ENCODE results near the gene CDRT15. TPM values are rescaled to one million over a fixed set of nuclear protein-coding genes. Genes with fewer than 3 reads are reported as not detected.
A peak's percentile ranks its signal among the peaks of the same experiment; 100 is the strongest.

The CDRT15 gene
- total and polyA plus RNA-seq, 4 donors: not detected

DNA sequence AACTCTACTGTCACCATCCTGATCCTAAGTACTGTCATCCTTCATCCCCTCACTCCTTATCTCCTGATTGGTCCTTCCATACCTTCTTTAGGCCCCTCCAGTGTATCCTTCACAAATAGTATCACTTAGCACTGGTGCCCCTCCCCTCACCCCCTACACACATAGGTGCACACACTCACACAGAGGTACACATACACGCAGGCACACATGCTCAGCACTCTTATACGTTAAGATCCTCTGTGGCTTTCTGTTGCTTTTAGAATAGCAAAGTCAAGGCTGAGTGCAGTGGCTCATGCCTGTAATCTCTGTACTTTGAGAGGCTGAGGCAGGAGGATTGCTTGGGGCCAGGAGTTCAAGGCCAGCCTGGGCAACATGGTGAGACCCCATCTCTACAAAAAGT is 32.1 kb downstream of the CDRT15 start:
- intact Hi-C loops (cut with DNase I): no loop called here
- ATAC-seq (ENCODE audit: low FRiP score) (no peak), DNase-seq (no peak)
- H3K36me3 ChIP-seq (ENCODE audit: control insufficient read depth in 1 of 2, insufficient read depth in 2 of 2, low read length in 1 of 2): peaks cover 0 to 7% of the 10 kb centered on the region in 2 donors
- H3K27me3 ChIP-seq (ENCODE audit: control insufficient read depth in 1 of 2, insufficient read depth in 2 of 2, low read length in 1 of 2): no peaks in the 10 kb centered on the region
- 90 to 93% methylated on average over 2 of the region's 2 CpGs for WGBS, 2 donors
- H3K9me3 ChIP-seq (ENCODE audit: control insufficient read depth, low read length): no peaks in the 10 kb centered on the region
- H3K27ac ChIP-seq (ENCODE audit: low read depth in 1 of 2, low read length in 2 of 2): no peak overlapping the region
- H3K4me1 ChIP-seq (ENCODE audit: control insufficient read depth in 1 of 2, insufficient read depth in 2 of 2, low read length in 2 of 2): no peaks in the 10 kb centered on the region
- H3K4me3 ChIP-seq (ENCODE audit: low read length in 2 of 2): no peak overlapping the region

DNA sequence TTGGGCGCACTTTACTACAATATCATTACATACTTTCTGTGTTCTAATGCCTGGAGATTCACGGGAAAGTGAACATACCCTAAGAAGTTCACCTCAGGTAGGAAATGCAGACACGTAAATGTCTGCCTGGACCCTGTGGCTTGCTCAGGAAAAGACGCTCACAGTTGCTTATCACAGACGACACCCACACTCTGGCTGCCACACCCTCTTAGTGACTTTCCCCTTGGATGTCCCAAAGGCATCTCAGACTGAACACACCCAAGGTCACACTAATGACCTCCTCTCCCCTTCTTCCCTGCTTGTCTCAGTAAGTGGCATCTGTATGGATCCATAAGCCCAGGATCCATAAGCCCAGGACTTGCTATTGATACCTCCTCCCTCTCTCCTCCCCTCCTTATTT is 32.6 kb downstream of the CDRT15 start:
- ATAC-seq (ENCODE audit: low FRiP score): no peak
- Histone ChIP-seq H3K27ac (ENCODE audit: low read depth in 1 of 2, low read length in 2 of 2) (no peak overlapping the region), H3K9me3 (ENCODE audit: control insufficient read depth, low read length) (no peaks in the 10 kb centered on the region), H3K36me3 (ENCODE audit: control insufficient read depth in 1 of 2, insufficient read depth in 2 of 2, low read length in 1 of 2) (peaks cover 0 to 7% of the 10 kb centered on the region in 2 donors), H3K4me1 (ENCODE audit: control insufficient read depth in 1 of 2, insufficient read depth in 2 of 2, low read length in 2 of 2) (no peaks in the 10 kb centered on the region), H3K4me3 (ENCODE audit: low read length in 2 of 2) (no peak overlapping the region), H3K27me3 (ENCODE audit: control insufficient read depth in 1 of 2, insufficient read depth in 2 of 2, low read length in 1 of 2) (no peaks in the 10 kb centered on the region)
- no peak for DNase-seq
- WGBS, 2 donors: 77 to 87% methylated on average over 5 of the region's 5 CpGs
- intact Hi-C loops (cut with DNase I): no loop called here

DNA sequence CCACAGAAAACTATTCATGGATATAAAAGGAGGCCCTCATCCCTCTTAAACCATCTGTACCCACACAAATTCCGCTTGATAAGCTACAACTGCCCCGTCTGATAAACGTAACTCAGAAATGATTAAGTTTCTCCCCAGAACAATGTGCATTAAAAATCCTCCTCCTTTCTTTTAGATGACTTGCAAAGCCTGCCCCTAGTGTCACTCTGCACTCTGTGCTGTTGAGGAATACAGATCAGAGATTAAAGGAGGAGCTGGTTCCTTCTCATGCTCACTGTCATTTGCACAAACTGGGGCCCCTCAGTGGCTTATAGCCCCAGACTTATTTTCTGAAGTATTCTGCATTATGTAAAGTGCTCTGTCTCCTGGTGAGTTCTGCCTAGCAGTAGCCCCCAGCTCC is 33.3 kb downstream of the CDRT15 start:
- Histone ChIP-seq H3K9me3 (ENCODE audit: control insufficient read depth, low read length) (no peaks in the 10 kb centered on the region), H3K4me3 (ENCODE audit: low read length in 2 of 2) (no peak overlapping the region), H3K27ac (ENCODE audit: low read depth in 1 of 2, low read length in 2 of 2) (no peak overlapping the region), H3K36me3 (ENCODE audit: control insufficient read depth in 1 of 2, insufficient read depth in 2 of 2, low read length in 1 of 2) (peaks cover 0 to 7% of the 10 kb centered on the region in 2 donors), H3K27me3 (ENCODE audit: control insufficient read depth in 1 of 2, insufficient read depth in 2 of 2, low read length in 1 of 2) (no peaks in the 10 kb centered on the region), H3K4me1 (ENCODE audit: control insufficient read depth in 1 of 2, insufficient read depth in 2 of 2, low read length in 2 of 2) (no peaks in the 10 kb centered on the region)
- WGBS, 2 donors: 87% methylated on average over 3 of the region's 3 CpGs
- intact Hi-C loops (cut with DNase I): no loop called here
- ATAC-seq (ENCODE audit: low FRiP score) (no peak), DNase-seq (no peak)

DNA sequence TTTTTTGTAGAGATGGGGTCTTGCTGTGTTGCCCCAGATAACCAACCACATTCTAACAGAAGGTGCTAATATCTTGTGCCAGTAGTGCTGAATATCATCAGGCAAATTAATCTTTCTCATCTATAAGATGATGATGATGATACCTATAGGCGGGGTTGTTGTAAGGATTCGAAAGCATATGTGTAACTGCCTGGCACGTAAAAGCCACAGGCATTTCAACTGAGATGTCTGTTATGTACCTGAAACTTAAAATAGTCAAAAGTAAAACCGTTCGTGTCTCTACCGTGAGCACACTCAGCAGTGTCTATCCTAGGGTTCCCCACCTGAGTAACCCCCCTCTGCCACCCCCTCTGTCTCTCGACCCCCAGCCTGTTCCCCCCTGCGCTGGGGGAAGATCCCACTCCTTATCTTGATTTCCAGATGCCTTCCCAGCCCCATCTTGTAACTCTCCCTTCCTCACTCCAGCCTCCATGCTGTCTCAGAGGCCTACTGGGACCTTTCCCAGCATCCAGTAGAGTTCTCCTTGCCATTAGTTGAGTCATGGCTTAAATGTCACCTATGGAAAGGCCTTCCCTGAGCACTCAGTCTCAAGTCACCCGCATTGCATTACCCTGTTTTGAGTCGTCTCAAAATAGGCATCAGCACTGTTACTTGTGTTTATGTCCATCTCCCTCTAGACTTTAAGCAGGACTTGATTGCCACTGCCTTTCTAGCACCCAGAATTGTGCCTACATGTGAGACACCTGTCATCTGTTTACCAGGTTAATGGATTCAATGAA is 34.1 kb downstream of the CDRT15 start:
- Histone ChIP-seq H3K36me3 (ENCODE audit: control insufficient read depth in 1 of 2, insufficient read depth in 2 of 2, low read length in 1 of 2) (peaks cover 0 to 6% of the 10 kb centered on the region in 2 donors), H3K4me3 (ENCODE audit: low read length in 2 of 2) (no peak overlapping the region), H3K27ac (ENCODE audit: low read depth in 1 of 2, low read length in 2 of 2) (no peak overlapping the region), H3K27me3 (ENCODE audit: control insufficient read depth in 1 of 2, insufficient read depth in 2 of 2, low read length in 1 of 2) (no peaks in the 10 kb centered on the region), H3K4me1 (ENCODE audit: control insufficient read depth in 1 of 2, insufficient read depth in 2 of 2, low read length in 2 of 2) (no peaks in the 10 kb centered on the region), H3K9me3 (ENCODE audit: control insufficient read depth, low read length) (no peaks in the 10 kb centered on the region)
- WGBS, 2 donors: 96 to 97% methylated on average over 10 of the region's 10 CpGs
- ATAC-seq (ENCODE audit: low FRiP score) (no peak), DNase-seq (no peak)
- intact Hi-C loops (cut with DNase I): no loop called here

DNA sequence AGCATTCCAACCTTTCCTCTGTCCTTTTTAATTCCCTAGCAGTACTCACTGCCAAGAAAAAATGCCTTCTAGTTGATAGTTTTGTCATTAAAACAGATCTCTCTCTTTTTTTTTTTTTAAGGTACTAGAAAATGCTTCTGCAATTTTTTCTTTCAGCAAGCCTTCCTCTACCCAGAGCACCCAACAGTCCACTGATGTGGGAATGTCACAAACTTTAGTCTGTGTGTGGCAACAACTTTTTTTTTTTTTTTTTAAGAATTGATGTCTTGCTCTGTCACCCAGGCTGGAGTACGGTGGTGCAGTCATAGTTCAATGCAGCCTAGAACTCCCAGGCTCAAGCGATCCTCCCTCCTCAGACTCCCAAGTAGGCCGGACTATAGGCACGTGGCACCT is 34.7 kb downstream of the CDRT15 start:
- peaks cover 0 to 3% of the 10 kb centered on the region in 2 donors for H3K36me3 ChIP-seq (ENCODE audit: control insufficient read depth in 1 of 2, insufficient read depth in 2 of 2, low read length in 1 of 2)
- no peak overlapping the region for H3K27ac ChIP-seq (ENCODE audit: low read depth in 1 of 2, low read length in 2 of 2)
- H3K4me1 ChIP-seq (ENCODE audit: control insufficient read depth in 1 of 2, insufficient read depth in 2 of 2, low read length in 2 of 2): no peaks in the 10 kb centered on the region
- ATAC-seq (ENCODE audit: low FRiP score) (no peak), DNase-seq (no peak)
- 95 to 97% methylated on average over 4 of the region's 4 CpGs for WGBS, 2 donors
- intact Hi-C loops (cut with DNase I): no loop called here
- no peak overlapping the region for H3K4me3 ChIP-seq (ENCODE audit: low read length in 2 of 2)
- no peaks in the 10 kb centered on the region for H3K9me3 ChIP-seq (ENCODE audit: control insufficient read depth, low read length)
- no peaks in the 10 kb centered on the region for H3K27me3 ChIP-seq (ENCODE audit: control insufficient read depth in 1 of 2, insufficient read depth in 2 of 2, low read length in 1 of 2)

DNA sequence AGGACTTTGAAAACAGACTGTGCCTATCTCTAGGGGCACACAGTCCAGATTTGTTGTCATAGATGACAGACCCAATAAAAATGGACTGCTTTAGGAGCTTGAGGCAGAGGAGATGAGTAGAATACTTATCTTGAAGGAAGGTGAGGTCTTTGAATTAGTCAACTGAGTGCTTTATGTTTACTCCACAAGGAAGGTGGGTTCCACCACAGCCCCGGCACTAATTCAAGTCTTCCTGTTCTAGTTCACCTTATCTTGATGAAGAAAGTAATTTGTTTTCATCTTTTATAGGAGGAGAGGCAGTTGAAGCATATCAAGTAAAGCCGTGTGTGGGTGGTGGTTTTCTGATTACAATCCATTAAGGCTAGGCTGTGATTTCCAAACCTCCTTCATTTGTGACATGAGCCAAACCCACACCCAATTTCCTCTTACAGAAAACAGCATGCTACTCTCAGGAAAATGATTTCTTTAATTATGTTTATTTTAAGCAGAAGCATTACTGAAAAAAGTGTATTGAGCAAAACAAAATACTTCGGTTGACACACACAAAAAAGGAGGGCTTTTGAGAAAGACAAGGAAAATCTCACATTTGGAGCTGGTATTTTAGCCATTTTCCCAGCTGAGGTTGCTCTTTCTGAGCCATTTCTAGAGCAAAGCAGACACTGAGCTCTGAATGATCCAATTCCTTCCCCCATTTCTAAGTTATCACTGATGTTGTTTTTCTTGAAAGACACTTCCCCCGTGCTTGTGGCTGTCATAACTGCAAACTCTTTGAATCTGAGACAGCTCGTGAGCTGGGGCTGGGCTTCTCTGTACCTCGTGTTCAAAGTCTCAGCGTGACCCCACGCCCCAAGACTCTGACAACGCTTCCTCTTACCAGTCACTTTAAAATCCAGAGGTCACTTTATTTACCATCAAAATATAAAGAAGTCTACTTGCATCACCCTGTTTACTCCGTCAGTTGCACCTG is 35.4 kb downstream of the CDRT15 start:
- DNase-seq (peak in 1 of 2 donors; percentile 54), ATAC-seq (ENCODE audit: low FRiP score) (no peak)
- intact Hi-C loops (cut with DNase I): no loop called here
- no peaks in the 10 kb centered on the region for H3K36me3 ChIP-seq (ENCODE audit: control insufficient read depth in 1 of 2, insufficient read depth in 2 of 2, low read length in 1 of 2)
- H3K27me3 ChIP-seq (ENCODE audit: control insufficient read depth in 1 of 2, insufficient read depth in 2 of 2, low read length in 1 of 2): no peaks in the 10 kb centered on the region
- H3K4me1 ChIP-seq (ENCODE audit: control insufficient read depth in 1 of 2, insufficient read depth in 2 of 2, low read length in 2 of 2): no peaks in the 10 kb centered on the region
- H3K4me3 ChIP-seq (ENCODE audit: low read length in 2 of 2): no peak overlapping the region
- H3K9me3 ChIP-seq (ENCODE audit: control insufficient read depth, low read length): no peaks in the 10 kb centered on the region
- no peak overlapping the region for H3K27ac ChIP-seq (ENCODE audit: low read depth in 1 of 2, low read length in 2 of 2)
- WGBS, 2 donors: 78 to 79% methylated on average over 10 of the region's 10 CpGs

DNA sequence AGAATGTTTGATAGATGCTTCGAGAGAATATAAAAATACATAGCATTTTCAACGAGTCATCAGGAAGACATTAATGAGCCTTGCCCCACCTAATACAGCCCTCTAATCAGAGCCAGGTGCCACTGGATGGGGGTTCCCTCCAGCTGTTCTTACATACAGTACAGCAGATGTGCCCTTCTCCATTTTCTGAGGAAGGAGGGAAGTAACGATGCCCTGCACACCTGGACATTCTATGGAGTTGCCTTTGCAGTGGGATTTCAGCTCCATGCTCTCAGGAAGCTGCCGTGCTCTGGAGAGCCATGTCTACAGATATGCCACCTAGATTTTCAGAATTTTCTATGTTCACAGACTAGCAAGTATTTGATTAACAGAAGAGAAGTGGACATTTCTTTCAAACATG is 36.3 kb downstream of the CDRT15 start:
- DNase-seq (no peak), ATAC-seq (ENCODE audit: low FRiP score) (no peak)
- H3K27me3 ChIP-seq (ENCODE audit: control insufficient read depth in 1 of 2, insufficient read depth in 2 of 2, low read length in 1 of 2): no peaks in the 10 kb centered on the region
- intact Hi-C loops (cut with DNase I): no loop called here
- no peaks in the 10 kb centered on the region for H3K9me3 ChIP-seq (ENCODE audit: control insufficient read depth, low read length)
- no peaks in the 10 kb centered on the region for H3K36me3 ChIP-seq (ENCODE audit: control insufficient read depth in 1 of 2, insufficient read depth in 2 of 2, low read length in 1 of 2)
- no peaks in the 10 kb centered on the region for H3K4me1 ChIP-seq (ENCODE audit: control insufficient read depth in 1 of 2, insufficient read depth in 2 of 2, low read length in 2 of 2)
- H3K4me3 ChIP-seq (ENCODE audit: low read length in 2 of 2): no peak overlapping the region
- no peak overlapping the region for H3K27ac ChIP-seq (ENCODE audit: low read depth in 1 of 2, low read length in 2 of 2)
- 91 to 94% methylated on average over 4 of the region's 4 CpGs for WGBS, 2 donors

DNA sequence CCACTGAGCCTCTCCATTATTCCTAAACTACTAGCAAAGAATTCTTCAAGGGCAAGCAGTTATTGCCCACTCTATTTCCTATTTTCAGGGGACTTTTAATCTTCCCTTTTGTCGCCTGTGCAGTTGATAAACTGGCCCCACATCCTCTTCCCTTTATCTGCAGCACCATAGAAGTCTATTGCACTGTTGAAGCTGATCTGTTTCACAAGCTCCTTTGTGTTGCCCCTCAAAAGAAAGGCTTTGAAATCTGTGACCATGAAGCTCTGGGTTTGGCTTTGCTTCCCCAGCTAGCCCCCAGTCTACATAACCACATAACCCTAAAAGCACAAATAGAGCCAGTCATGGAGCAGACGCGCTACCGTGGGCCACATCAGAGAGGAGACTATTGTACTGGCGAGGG is 37.1 kb downstream of the CDRT15 start:
- 96 to 97% methylated on average over 5 of the region's 5 CpGs for WGBS, 2 donors
- ATAC-seq (ENCODE audit: low FRiP score) (no peak), DNase-seq (no peak)
- Histone ChIP-seq H3K27me3 (ENCODE audit: control insufficient read depth in 1 of 2, insufficient read depth in 2 of 2, low read length in 1 of 2) (no peaks in the 10 kb centered on the region), H3K4me1 (ENCODE audit: control insufficient read depth in 1 of 2, insufficient read depth in 2 of 2, low read length in 2 of 2) (no peaks in the 10 kb centered on the region), H3K9me3 (ENCODE audit: control insufficient read depth, low read length) (no peaks in the 10 kb centered on the region), H3K27ac (ENCODE audit: low read depth in 1 of 2, low read length in 2 of 2) (no peak overlapping the region), H3K36me3 (ENCODE audit: control insufficient read depth in 1 of 2, insufficient read depth in 2 of 2, low read length in 1 of 2) (no peaks in the 10 kb centered on the region), H3K4me3 (ENCODE audit: low read length in 2 of 2) (no peak overlapping the region)
- intact Hi-C loops (cut with DNase I): no loop called here
